ENCODE results near the gene S1PR3.

The S1PR3 gene

GRCh38 chr9:89010056-89010455 lies 18.8 kb downstream of the S1PR3 start:
- DNase-seq: no peak

GRCh38 chr9:89010526-89011111 lies 19.4 kb downstream of the S1PR3 start:
- no peak for DNase-seq

- no peak for DNase-seq
Measured at GRCh38 chr9:89011683-89012082, 20.4 kb downstream of the S1PR3 start.

DNA sequence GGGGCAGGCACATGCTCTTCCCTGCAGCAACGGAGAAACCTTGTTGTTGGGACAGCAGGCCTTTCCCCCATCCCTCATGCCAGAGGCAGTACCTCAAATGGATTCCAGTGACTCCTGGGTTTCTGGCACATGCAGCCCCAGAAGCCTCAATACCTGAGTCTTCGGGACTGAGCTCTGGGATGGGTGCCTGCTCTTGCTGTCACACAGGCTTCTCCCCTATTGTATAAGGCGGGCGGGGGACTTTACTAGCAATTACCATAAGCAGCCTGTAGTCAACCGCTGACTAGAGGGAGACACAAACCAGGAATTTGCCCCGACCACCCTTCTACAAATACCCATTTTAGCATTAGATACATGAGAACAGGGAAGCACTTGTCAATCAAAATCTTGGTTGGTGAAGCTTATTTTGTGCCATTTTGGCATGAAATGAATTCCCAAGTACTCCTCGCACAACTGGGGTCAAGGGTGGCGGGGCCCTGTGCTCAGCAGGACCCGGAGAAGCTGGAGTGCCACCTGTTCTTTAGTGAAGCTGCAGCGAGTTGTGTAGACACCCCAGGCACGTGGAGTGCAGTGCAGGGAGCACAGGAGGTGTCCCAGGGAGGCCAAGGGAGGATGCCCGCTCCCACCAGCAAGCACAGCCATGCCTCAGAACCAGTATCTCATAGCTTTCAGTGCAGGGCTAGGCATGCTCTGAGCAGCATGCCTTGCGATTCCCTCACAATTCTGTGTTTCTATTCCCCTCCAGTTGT lies 21.2 kb downstream of the S1PR3 start:
- DNase-seq: no peak

DNA sequence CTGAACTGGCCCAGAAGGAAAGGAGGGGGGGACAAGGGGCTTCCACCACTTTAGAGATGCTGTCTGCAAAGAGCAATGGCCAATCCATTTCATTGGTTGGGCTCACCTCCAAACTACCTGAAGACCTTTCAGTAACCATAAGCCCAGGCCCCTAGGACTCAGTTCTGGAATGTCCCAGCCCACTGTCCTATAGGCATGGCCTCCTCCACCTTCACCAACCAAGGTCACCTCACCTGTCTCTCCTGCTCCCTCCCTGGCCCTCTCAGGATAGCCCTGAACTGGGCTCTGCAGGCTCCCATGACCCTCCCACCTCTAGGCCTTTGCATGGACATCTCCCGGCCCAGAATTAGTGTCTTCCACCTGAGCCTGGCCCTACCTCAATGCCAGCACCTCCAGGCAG lies 22.4 kb downstream of the S1PR3 start:
- no peak for DNase-seq

DNA sequence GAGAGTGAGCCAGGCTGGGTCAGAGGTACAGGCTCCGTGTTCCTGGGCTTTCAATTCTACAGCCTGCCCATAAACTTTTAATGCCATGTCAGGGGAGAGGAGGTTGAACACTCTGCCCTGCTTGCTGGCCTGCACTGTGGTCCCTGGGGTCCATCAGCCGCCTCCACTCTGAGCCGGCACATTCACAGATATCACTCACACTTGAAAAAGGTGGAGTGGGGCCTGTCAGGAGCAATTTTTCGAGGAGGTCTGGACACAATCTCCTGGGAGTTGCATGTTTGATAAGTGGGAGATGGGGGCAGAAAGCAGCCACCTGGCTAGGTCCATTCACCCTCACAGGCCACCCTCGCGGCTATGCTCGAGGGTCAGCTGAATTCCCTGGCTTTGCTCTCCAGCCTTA lies 22.9 kb downstream of the S1PR3 start:
- no peak for DNase-seq

DNA sequence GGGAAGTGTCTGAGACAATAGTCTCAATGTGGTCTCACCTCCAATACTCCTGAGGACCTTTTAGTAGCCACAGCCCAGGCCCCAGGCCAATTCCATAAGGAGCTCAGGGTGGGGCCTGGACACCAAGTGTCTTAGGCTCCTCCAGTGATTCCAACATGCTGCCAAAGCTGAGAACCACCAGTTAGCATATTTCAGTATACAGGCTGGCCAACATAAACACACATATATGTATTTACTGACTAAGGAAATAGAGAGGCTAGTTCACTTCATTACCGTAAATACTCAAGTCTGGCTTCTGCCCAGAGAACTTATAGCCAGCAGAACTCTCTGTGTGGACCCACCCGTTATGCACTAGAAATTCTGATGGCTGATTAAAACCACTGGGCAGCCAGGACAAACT lies 24.1 kb downstream of the S1PR3 start:
- DNase-seq: no peak

GRCh38 chr9:89020754-89021153 lies 29.5 kb downstream of the S1PR3 start:
- DNase-seq: no peak

DNA sequence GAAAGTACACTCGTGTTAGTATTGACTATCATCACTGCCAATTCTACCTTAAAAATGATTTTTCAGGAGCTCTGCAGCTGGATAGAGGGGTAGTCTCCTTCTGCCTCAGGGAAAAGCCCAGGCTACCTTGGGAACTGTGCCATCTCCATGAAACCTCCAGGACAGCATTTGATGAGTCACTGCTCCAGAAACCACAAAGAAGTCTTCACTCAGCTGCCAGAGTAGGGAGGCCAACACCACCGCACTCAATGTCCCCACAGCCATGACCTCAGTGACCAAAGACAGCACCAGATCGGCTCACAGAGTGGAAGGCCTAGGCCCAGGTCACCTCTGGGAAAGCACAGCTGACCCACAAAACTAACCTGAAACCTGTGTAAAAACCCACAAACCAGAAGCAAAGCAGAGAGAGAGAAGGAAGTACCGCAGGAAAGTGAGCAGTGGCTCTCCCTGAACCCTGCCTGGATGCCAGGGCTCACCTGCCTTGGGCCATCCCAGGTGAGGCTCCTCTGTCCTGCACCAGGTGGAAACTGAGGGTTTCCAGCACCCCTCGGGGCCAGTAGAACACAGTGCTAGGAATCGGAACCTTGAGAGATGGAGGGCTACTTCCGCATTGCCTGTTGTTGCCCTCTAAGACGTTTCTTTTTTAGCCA lies 30.0 kb downstream of the S1PR3 start:
- DNase-seq: no peak

GRCh38 chr9:89022001-89022759 lies 30.9 kb downstream of the S1PR3 start:
- DNase-seq: no peak

DNA sequence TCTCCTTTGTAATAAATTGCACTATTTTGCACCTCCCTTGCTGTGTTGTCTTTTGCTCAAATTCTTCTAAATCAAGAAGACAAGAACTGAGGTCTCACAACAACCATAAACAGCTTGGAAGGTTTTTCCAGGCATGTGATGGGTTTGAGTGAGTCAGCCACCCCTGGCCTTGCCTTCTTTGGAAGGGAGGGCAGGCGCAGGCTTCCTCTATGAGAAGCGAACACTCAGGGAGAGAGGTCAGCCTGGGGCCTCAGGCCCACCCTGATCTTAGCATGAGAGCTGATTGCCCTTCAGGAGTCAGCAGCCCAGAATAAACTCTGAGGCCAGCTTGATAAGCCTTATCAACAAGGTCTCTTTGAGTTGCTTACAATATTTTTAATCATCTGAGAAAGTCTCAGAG lies 31.6 kb downstream of the S1PR3 start:
- DNase-seq: no peak

DNA sequence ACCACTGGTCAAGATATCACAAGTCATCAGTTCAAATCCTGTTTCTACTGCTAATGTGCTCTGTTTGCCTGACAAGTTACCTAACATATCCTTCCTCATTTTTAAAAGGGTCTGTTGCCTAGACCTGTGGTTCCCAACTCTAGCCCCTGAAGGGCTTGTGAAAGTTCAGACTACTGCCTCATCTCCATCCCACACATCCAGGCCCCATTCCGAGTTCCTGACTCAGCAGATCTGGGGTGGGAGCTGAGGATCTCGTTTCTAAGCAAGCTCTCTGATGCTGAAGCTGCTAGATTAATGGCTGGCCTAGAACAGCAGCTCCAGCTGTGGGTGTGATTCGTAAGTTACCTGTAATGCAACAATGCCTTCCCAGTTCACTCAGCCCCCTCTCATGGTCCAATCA lies 32.5 kb downstream of the S1PR3 start:
- DNase-seq: no peak

- no peak for DNase-seq
Measured at GRCh38 chr9:89024727-89025126, 33.5 kb downstream of the S1PR3 start.

- DNase-seq: no peak
Measured at GRCh38 chr9:89025553-89025952, 34.3 kb downstream of the S1PR3 start.

- DNase-seq: no peak
Measured at GRCh38 chr9:89026876-89027275, 35.6 kb downstream of the S1PR3 start.

DNA sequence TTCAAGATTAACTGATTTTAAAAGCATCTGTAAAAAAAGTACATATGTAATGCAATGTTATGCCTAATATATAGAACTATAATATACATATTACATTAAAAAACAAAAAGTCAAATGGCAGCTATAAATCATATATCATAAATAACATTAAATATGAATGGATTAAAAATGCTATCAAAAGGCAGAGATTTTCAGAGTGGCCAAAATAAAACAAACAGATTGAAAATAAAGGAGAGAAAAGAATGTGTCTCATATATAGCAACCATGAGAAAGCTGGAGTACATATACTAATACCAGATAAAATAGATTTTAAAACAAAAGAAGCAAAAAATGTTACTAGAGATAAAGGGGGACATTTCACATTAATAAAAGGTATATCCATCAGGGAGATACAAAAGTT lies 38.5 kb downstream of the S1PR3 start:
- DNase-seq: no peak

- DNase-seq: no peak
Measured at GRCh38 chr9:89032173-89032572, 40.9 kb downstream of the S1PR3 start.

- no peak for DNase-seq
Measured at GRCh38 chr9:89032661-89033060, 41.4 kb downstream of the S1PR3 start.

DNA sequence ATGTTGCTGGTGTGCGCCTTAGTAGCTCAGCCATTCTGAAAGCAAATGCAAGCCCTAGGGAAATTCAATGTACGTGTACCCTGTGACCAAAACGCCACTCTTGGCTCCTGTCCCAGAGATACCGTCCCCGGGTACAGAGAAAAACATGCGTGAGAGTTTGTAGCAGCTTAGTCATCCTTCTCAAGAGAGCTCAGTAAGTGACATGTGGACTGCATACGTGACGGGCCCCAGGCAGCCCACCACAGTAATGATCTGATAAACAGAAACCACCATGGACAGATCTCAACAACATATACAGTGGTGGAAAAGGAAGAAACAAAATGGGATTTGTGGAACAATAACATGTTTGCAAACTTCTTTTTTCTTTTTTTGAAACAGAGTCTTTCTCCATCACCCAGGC lies 45.1 kb downstream of the S1PR3 start:
- DNase-seq: no peak

- no peak for DNase-seq
Measured at GRCh38 chr9:89036891-89037290, 45.6 kb downstream of the S1PR3 start.

GRCh38 chr9:89037346-89037745 lies 46.1 kb downstream of the S1PR3 start:
- DNase-seq: no peak

GRCh38 chr9:89037891-89038290 lies 46.6 kb downstream of the S1PR3 start:
- no peak for DNase-seq

DNA sequence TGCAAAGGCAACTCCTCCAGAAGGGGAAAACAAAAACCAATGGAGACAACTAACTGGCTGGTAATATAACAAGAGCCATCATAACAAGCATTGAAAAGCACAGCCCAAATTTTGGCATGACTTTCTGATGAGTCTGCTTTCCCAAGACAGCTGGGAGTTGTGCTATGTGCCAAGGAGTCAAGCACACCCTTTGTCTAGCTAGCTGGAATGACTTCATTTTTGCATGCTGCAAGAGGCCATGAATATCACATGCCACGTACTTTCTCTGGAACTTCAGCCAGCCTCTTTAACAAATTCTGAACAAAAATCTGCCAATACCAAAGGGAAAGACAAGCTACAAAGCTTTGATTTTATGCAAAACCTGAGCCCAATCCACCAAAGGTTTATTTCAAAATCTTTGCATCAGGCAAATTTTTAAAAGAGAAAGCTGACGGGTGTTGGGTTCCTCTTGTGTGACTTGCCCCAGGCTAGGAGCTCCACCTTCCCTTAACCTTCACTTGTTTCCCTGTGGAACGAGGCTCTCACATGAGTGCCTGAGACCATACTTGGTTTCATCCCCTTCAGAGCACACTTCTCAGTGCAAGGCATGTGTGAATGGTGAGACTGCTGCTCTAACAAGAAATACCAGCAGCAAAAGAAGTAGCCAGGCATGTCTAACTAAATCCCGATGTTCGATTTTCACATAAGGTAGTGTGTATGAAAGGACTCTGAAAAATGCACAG lies 47.3 kb downstream of the S1PR3 start:
- no peak for DNase-seq

All from right forelimb (tissue), 1 donor.